Ecto neural progenitor cell (in vitro differentiated cells): ENCODE results near the gene ATP9A.
"Not testable (repeated sequence)": the region's sequence is repeated elsewhere in the genome, so short reads cannot be mapped to it uniquely, and the experiment has no call there.

ENCODE experiments used
- DNase-seq: peaks from one replicate; pipeline ENCODE4 v3.0.0-alpha.2; 2018; ENCODE audit warnings: low spot score

Gene ATP9A

GRCh38 chr20:51791626-51792025 is 23.4 kb upstream of the ATP9A start:
- DNase-seq = no peak

- no peak for DNase-seq
Observed at GRCh38 chr20:51790256-51790655, 22.1 kb upstream of the ATP9A start.

GRCh38 chr20:51789434-51789833 is 21.2 kb upstream of the ATP9A start:
- DNase-seq = no peak

DNA sequence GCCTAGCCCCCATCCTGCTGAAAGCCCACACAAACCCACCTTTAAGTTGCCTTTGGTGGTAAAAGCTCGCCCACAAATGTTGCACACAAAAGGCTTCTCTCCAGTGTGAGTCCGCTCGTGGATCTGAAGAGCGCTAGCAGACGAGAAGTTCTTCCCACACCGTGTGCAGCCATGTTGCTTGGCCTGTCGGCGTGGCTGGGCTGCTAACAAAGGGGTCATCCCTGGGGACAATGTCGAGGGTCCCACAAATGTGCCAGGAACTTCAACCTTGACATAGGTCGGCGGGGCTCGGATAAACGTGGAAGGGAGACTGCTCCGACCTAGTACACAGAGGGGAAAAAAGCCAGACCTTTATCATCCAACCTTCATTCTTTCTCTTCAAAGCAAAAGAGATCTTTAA is 20.6 kb upstream of the ATP9A start:
- no peak for DNase-seq

GRCh38 chr20:51784299-51784698 is 16.1 kb upstream of the ATP9A start:
- no peak for DNase-seq

DNA sequence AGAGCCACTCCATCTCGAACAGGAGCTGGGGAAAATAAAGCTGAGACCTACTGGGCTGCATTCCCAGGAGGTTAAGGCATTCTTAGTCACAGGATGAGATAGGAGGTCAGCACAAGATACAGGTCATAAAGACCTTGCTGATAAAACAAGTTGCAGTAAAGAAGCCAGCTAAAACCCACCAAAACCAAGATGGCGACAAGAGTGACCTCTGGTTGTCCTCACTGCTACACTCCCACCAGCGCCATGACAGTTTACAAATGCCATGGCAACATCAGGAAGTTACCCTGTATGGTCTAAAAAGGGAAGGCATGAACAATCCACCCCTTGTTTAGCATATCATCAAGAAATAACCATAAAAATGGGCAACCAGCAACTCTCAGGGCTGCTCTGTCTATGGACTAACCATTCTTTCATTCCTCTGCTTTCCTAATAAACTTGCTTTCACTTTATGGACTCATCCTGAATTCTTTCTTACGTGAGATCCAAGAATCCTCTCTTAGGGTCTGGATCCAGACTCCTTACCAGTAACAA is 10.1 kb upstream of the ATP9A start:
- DNase-seq = not testable (repeated sequence)

DNA sequence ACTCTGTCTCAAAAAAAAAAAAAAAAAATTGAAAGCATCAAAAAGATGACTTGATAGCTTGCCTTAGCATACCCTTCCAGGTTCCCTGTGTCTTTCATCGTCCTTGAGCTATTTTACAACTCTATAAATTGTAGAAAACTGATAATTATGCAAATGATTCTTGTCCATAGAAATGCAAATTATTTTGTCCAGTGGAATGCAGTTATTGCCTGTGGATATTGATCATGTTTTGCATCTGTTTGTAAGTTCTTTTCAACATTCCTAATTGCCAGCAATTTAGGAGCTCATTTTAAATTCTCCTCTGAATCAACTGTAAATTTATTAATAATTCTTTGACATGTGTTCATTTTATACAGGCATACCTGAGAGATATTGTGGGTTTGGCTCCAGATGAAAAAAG is 7.1 kb upstream of the ATP9A start:
- no peak for DNase-seq

DNA sequence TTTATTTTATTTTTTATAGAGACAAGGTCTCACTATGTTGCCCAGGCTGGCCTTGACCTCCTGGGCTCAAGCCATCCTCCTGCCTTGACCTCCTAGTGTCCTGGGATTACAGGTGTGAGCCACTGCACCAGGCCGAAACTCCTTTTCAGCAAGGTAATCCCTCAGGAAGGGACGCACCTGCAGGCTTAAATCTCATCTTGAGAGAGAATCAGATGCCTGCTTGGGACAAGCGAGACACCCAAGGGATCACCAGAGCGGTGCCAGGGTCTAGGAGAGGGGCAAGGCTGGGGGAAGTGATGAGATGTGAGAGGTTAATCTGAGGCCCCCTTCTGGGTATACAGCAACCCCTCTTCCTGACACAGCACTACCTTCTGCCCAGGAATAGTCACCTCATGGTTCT is 4.0 kb upstream of the ATP9A start:
- no peak for DNase-seq

GRCh38 chr20:51769976-51770615 is 1.9 kb upstream of the ATP9A start:
- DNase-seq = no peak

- DNase-seq = no peak
Observed at GRCh38 chr20:51768759-51769517, 748 bp upstream of the ATP9A start.

DNA sequence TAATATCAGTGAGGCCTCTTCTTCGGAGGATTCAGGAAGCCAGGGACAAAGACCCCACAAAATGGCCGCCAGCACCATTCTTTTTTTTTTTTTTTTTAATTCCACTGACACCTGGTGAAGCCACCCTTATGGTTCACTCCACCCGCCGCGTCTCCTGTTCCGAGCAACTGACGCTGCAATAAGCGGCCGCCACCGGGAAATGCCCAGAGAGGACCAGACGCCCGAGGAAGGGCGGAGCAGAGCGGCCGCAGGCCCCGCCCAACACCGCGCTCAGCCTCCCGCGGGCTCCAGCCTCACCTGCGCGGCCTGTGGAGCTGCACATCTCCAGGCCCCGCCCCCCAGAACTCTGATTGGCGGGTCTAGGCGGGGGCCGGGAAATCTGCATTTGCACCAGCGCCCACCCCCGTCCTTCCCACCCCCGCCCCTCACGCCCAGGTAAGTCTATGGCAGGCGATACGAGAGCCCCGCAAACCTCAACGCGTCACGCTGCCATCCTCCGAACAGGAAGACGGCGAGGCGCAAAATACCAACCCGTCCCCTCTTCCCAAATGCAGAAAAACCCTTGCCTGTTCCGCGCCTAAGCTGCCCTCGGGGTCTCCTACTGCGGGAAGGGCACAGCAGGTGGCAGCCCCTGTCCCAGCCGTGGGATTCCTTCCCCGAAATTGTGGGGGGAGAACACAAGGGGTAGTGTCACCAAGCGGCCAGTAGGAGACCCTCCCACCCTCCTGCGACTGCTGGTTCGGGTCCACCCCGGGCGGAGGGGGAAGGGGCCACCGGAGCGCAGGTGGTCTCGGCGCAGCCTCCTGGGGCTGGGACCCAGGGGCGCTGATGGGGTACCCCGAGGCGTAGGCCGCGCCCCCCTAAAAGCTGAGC is 960 bp downstream of the ATP9A start:
- DNase-seq = peak; percentile 80

DNA sequence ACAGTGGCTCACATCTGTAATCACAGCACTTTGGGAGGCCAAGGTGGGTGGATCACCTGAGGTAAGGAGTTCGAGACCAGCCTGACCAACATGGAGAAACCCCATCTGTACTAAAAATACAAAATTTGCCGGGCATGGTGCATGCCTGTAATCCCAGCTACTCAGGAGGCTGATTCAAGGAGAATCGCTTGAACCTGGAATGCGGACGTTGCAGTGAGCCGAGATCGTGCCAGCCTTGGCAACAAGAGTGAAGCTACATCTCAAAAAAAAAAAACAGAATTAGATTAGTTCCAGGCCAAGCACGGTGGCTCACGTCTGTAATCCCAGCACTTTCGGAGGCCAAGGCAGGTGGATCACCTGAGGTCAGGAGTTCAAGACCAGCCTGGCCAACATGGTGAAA is 2.8 kb downstream of the ATP9A start:
- DNase-seq = not testable (repeated sequence)

- DNase-seq = no peak
Observed at GRCh38 chr20:51763965-51764602, 4.1 kb downstream of the ATP9A start.

DNA sequence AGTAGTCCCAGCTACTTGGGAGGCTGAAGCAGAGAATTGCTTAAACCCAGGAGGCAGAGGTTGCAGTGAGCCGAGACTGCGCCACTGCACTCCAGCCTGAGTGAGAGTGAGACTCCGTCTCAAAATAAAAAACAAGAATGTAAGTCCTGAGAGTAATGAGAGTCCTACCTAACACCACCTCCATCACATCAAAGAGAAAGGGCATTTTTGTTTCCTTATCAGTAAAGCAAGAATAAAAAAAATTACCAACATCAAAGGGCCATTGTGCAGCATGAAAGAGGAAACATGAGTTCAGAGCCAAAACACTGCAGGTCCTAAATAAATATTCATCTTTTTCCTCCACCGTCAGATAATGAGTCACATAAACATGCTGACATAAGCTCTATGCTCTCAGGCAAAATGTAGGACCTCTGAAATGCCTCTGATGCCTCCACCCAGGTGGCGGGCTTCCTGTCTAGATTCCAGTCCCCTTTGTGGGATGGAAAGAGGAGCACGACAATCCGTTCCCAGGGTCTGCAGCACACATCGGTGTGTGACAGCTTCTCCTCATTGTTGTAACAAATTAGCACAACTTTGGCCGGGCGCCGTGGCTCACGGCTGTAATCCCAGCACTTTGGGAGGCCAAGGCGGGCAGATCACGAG is 7.2 kb downstream of the ATP9A start:
- no peak for DNase-seq

GRCh38 chr20:51759769-51760510 is 8.2 kb downstream of the ATP9A start:
- DNase-seq = no peak

- no peak for DNase-seq
Observed at GRCh38 chr20:51758978-51759544, 9.1 kb downstream of the ATP9A start.

DNA sequence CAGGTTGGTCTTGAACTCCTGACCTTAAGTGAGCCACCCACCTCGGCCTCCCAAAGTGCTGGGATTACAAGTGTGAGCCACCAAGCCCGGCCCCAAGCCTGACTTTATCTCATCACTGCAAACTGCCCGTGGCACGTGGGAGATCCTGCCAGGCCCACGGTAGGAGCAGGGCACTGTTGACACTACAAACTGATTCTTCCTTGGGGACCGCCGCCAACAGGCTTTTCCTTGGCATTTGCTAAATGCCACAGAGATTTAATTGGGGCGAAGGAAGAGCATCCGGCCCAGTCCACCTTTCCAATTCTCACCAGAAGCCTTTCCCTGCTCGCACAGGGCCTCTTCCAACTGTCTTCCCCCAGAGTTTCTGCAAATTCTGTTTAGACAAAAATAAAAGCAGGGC is 11.0 kb downstream of the ATP9A start:
- DNase-seq = no peak

DNA sequence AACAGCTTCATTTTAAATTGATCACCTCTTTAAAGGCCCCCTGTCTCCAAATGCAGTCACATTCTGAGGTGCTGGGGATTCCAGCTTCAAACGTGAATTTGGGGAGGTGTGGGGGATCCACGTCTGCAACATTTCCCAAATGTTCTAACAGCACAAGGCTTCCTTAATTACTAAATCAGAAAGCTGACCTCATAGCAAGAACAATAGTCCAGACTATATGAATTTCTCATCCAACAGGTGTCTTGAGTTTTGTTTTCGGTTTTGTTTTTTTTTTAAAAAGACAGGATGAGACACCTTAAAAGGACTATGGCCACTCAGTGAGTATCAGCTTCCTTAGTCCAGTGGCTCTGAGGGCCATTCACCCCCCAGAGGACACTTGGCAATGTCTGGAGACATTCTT is 11.5 kb downstream of the ATP9A start:
- no peak for DNase-seq

DNA sequence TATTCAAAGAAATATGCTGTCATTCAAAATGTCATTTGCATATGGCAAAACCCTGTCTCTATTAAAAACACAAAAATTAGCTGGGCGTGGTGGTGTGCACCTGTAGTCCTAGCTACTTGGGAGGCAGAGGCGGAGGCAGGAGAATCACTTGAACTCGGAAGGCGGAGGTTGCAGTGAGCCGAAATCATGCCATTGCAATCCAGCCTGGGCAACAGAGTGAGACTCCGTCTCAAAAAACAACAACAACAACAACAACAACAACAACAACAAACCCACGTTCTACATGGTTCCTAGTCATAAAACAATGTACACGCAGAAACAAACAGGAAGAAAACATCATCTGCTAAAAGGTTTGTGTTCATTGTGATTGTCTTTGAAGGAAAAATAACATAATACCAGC is 15.0 kb downstream of the ATP9A start:
- DNase-seq = not testable (repeated sequence)

GRCh38 chr20:51752343-51752951 is 15.7 kb downstream of the ATP9A start:
- no peak for DNase-seq
